Ramos (cell line): ENCODE results near the gene ENAH.

Source experiments
- in situ Hi-C: fragments of 300-500 bp; cut with MboI; formaldehyde crosslinking; loops from one replicate; pipeline ENCODE4 v1.14.3; 2022; ENCODE audit warnings: low sequenced_read_pairs; ENCODE audit not compliant: unreplicated experiment

ENAH gene

DNA sequence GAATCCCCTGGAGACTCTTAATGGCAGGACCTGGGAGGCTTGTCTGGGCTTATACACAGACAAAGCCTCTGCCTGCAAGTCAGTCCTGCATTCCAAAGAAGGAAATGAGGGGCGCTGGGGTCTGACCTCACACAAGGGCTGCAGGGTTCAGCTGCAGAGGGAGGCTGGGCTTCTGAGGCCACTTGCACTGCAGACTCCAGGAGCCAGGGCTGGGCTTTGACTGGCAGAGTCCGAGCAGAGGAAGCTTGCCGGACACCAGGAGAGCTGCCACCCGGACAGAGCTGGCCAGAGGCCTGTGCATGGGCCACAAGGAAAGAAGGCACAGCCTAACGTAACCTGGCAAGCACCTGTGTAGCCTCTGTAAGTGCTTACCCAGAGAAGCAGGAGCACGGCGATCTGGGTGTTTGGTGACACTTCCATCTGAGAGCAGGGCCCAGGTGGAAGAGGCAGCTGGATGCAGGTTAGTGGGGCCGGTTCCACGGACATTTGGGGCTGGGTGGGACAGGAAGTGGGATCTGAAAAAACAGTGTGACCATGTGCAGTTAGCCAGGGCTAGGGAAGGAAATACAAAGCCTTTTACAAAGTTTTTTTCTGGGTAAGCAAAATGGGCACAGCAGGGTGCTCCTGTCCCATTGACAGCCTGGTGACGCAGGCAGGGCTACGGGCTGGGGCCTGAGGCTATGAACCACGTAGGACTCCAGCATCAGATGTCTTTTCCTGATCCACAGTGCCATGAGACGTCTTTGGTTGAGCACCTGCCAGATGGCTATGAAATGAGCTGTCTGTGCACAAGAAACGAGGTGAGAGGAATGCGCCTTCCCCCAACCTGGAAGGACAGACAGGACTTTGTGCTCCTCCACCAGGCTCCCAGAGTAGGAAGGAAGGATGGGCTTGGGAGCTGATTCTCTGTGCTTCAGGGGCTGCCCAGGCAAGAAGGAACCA is 187.8 kb downstream of the ENAH start:
- in situ Hi-C loops = no loop called here

DNA sequence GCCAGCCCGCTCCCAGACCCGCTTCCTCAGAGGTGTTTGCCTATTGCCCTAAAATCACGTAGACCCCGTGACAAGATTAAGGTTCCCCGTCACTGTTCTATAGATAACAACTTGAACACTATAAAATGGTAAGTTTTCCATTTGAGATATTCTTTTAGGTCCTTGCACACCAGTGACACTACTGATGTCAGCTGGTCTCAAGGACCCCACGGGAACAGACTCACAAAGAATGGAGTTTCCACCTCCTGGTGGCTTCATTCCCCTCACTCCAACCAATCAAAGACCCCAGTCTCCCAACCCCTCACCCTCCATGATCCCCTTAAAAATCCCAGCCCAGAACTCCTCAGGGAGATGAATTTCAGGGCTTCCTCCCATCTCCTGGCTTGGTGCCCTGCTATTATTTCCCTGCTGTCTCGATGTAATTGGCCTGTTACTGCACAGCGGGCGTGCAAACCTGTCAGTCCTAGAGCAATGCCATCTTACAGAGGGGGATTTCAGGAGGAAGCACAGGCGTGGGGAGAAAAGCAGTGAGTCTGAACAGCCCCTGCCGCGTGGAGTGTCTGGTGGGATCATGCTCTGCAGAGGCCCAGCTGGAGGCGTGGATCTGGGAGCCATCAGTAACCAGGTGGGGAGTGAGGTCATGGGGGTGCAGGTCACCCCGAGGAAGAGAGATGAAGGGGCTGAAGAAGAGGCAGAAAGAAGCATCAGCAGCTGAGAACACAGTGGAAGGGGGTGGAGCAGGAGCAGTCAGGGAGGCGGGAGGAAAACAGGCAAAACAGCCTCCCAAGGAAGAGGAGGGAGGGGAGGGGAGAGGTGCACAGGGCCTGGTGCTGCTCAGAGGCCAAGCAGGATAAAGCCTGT is 190.0 kb downstream of the ENAH start:
- in situ Hi-C loops = no loop called here

DNA sequence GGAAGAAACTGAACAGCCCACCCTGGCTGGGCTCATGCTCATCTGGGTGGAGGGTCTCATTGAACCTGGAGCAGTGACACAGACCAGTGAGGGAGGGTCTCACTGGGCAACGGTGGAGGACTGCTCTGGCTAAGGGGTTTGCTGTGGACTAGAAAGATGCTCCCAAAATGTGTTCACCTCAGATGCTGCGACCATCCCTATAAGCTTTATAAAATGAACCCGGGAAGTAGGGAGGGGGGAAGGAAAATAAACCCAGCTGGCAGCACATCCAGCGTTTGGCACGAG is 190.6 kb downstream of the ENAH start:
- in situ Hi-C loops = no loop called here

DNA sequence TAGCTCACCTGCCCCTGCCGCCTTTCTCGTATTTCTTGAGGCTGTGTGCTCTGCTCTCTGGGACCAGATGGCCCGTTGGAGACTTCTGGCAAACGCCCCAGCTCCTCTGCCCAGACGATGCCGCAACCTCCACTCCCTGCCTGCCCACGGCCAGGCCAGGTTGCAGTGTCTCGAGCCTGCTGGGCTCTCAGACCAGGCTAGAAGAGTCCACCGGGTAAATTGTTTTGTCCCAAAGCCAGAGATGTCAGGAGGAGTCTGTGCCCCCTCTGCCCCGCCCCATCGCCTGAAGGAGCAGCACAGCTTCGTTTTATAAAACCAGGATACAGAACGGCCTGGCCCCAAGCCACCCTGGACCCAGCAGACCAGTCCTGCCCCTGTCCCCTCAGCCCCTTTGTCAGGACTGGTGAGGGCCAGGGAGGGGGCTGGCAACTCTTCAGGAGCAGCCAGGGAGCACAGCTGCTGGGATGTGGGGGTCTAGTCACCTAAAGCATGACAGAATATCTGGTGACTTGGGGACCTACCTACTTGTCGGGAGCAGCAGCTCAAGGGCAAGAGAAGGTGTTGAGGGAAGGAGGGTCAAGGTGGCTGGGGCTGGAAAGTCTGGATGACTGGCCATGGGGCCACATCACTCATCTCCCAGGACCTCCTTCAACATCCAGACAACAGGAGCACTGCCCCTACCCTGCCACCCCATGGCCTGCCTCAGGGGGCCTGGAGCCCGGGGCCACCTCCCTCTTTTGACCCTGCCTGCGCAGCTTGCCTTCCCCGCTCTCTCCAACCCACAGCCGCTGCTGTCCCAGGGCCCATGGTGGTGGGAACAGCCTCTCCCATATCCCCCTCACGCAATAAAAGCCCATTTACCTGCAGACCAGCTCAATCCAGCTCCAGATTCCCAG is 191.1 kb downstream of the ENAH start:
- in situ Hi-C loops = no loop called here

DNA sequence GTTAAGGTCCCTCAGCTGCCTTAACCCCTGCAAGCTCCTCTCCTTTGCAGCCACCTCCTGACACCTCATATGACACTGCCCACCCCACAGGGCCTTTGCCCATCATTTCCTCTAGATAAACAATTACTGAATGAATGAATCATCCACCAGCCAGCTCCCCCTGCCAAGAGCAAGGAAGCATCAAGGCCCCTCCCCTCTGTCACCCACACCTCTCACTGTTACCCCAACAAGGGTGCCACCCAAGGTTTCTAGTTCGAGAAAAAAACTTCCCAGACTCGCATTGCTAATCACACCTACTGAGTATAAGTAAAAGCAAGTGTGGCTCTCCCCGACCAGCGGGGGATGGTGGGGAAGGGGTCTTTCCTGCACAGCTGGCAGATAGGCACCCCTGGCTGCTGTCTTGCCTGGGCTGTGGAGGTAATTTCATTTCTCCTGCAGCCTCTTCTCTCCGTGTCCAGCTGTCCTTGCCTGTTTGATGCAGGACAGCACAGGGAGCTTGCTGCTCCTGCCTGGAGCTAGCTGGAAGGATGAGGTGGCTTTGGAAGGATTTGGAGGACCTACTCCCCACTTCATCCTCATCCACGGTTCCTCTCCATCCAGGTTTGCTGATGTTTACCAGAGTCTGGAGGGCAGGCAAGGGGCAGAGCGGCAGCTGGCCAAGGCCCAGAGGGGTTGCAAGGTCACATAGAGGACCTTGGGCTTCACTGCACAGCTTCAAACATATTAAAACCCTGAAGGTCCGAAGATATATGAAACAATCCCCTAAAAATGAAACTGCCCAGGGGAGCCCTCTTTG is 192.0 kb downstream of the ENAH start:
- in situ Hi-C loops = no loop called here

DNA sequence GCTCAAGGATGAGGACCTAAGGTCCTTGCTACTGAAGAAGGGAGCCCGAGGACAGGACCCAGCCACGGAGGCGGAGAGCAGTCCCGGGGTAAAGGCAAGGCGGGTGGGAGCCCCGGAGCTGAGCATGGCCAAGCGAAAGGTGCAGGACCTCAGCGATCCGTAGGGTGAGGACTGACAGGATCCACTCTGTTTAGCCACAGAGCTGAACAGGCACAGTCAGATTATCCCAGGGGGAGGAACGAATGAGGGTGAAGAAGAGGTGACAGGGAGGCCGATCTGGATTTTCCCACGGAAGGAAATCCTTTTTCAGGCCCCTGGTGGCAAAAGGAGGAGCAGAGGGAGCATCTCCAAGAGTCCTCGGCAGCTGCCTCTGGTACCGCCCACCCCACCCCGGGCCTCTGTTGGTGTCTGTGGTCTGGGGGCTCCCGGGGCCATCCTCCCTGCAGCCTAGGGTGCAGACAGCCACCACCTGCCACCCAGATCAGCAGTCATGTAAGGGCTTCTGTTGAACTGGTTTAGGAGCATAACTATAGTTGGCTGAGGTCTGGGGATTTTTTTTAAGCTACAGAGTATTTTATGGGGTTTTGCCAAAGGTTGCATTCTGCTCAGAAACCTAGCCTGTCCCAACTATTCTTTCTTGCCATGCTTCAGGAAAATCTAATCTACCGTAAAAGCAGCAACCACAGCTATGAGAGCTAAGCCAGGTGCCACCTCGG is 192.7 kb downstream of the ENAH start:
- in situ Hi-C loops = no loop called here

DNA sequence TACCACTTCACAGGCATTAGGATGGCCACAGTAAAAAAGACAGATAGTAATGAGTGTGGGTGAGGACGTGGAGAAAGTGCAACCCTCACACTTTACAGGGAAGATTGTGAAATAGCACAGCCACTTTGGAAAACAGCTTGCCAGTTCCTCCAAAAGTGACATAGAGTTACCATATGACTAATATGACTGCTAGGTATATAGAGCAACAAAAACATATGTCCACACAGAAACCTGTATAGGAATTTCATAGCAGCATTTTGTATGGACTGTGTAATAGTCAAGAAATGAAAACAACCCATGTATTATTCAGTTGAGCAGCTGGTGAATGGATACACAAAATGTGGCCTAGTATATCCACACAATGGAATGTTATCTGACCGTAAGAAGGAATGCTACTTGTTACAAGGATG is 194.7 kb downstream of the ENAH start:
- in situ Hi-C loops = no loop called here

DNA sequence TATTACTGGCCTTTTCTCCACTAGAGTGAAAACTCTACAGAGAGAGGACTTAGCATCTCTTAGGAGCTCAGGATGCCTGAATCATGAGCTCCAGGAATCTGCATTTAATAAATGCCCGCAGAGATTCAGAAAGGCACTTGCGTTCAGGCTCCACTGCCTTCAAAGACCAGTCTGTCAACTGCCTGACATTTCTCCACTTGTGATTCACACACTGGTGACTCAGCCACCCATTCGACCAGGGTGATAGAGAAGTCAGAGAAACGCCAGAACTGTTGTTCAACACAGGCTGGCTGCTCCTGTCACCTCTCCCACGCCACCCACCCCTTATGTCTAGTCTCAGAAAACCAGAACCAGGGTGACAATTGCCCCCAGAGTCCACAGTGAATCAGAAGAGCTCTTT is 198.2 kb downstream of the ENAH start:
- in situ Hi-C loops = no loop called here

DNA sequence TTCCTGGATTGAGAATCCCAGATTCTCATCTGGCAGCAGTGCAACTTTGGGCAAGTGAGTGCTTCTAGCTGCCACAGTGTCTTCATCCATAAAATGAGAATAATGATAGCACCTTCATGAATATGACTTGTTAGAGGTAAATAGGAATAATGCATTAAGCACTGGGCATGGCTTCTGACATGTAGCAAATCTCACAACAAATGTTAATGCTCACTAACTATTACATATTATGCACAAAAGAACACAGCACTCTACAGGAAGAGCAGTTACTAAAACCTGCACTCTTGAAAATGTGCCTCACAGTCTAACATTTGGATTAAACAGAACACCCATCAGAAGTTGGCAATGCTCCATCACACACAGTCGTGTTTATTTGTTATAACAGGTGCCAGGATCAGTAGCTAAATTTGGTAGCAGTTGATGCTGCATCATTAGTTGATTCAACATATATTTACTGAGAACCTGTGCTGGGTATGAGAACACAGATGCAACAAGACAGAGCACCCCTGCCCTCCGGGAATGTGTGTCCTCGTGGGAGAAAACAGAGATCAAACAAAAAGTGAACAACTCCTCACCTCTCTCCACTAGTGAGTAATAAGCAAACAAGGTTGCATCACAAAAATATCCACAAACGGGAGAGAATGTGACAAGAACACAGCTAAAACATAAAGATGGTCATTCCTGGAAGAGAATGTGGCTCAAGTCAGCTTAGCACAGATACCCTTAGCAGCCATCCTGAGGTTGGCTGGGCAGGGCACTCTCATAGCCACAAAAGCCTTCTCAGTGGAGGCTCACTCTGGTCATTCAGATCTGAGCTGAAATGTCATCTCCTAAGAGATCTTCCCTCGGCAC is 198.9 kb downstream of the ENAH start:
- in situ Hi-C loops = no loop called here

DNA sequence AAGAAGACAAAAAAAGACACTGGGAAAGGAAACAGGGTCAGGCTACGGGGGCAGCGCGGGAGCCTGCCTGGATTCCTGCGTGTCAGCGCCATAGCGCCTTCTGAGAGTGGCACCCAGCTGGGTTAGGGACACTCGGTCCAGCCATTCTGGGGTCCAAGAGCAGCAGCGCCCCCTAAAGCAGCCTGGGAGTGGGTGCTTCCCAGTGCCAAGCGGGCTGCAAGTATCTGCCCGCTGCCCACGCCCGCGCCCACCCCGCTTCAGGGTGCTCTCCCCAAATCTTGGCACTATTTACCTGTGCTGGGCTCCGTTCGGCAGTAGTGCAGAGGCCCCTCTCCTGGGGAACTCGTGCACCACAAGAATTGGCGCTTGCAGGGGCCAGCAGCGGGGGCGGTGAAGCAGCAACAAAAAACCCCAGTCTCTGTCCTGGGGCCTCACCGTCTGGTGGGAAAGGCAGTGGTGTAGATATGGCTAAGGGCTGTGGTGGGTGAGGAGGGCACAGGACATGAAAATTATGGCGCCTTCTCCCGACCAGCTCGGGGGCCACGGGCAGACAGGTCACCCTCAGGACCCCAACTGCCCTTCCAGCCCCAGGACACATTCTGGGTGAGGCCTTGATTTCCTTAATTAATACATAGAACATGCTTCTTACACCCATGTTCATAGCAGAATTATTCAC is 200.9 kb downstream of the ENAH start:
- in situ Hi-C loops = no loop called here

DNA sequence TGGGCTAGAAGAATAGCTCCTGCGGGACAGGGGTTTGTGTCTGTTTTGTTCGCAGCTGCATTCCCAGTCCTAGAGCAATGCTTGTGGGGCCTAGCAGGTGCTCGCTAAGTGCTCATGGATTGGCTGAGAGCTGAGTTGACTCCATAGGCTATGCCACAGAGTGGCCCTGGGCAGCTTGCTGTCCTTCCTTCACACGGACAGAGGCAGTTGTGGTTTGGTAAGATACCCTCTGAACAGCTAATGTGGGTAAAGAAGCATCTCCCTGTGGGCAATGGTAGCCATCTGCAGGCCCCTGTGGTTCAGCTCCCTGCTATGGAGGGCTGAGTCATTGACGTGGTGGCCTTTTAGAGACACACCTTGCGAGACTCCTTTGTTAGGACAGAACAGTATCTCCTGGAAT is 201.6 kb downstream of the ENAH start:
- in situ Hi-C loops = no loop called here

DNA sequence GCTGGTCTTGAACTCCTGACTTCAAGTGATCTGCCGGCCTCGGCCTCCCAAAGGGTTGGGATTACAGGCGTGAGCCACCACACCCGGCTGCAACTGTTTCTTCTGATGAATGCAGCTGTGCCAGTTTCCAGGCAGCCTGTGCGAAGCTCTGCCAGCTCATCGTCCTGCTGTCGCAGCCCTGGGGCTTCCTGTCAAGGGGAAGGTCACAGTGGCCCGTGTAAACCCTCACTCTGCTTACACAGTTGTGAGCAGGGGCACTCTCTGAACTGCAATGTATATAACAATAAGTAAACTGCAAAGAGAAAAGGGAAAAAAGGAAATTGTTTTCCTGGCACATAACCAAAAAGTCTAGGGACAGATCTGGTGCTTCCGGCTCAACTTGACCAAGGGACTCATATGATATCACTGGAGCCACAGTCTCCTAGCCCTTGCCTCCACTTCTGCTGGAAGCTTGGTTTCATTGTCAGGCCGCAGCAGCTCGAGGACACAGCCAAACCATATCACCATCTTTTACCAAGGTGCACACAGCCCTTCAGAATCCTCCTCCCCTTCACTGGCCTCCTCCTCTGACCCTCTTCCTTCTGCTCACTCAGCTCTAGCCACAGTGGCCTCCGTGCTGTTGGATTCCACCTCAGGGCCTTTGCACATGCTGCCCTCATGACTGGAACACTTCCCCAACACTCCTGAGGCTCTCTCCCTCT is 202.3 kb downstream of the ENAH start:
- in situ Hi-C loops = no loop called here

DNA sequence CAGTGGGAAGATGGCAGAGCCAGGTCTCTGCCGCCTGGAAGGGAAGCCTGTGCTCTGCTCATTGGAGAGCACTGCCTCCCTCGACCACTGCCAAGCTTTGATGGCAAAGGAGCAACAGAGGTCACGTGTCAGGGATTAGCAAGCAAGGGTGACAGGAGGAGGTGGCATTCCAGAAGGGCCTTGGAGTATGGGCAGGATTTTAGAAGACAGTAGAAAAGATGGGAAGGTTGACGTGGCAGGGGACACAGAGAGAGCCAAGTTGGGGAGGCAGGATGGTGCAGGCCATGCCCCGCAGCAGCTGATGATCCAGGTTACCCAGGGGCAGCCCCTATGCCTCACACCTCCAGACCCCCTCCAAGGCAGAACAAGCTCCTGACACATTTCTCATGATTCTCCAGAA is 203.1 kb downstream of the ENAH start:
- in situ Hi-C loops = no loop called here

DNA sequence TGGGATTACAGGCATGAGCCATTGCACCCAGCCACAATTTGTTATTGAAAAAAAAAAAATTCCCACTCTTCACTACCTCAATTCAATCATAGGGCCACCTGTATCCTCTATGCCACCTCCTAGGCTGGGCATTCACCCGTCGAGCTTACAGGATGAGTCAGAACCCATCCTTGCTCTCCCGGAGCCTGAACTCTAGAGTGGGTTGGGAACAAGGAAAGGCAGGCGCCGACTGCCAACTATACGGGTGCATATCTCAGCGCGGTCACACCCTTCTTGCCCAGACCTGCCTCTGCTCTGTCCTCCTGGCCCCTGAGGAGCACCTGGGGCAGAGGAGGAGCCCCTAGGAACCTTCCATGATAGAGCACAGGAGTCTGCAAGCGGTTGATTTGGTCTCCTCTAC is 203.7 kb downstream of the ENAH start:
- in situ Hi-C loops = no loop called here

DNA sequence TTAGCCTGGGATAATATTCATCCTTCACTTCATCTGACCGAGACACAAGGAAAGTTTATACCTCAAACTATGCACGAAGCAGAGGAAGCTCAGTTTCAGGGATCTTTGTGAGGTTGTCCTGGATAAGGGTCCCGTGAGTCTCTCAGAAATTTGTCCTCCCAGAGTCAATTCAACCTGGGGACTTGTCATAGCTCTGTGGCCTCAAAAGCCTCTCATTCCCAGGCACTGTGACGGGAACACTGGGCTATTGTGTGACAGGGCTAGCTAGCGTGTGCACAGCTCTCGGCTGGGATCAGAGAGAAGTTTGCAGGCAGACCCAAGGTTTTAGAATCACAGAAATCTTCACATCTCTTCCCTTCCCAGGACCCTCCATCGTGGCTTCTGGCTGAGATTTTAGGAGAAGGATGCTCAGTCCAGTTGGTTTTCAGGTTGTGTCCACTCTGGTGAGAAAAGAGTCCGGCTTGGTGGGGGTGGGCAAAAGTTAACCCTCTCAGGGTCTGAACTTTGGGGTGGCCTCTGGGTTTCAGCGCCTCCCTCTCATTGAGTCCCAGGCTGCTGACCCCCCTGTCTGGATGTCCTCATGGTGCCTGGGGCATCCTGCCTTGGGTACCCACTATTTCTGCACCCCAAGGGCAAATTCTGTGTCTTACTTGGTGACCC is 204.6 kb downstream of the ENAH start:
- in situ Hi-C loops = no loop called here

DNA sequence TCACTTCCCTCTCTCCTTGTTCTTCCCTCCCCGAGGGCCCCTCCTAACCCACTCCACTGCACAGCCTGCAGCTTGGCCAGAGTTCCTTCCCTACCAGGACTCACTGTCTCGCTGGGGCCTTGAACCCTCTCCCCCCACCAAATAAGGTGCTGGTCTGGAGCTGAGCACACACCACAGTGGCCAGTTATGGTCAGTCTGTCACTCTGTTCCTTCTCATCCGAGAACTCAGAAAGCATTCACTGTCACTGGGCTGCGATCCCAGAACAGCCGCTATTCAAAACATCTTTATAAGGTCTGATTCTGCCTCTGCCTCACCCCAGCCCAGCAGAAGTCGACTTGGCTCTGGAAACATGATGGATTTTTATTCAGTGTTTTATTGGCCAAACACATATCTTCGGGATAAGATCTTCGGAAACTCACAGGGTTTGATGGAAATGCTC is 205.3 kb downstream of the ENAH start:
- in situ Hi-C loops = no loop called here
